IPS-18c (cell line): ENCODE data around the gene MYOF.

Source experiments
- H3K4me3 ChIP-seq: 2 replicates; pipeline ENCODE4 v1.7.0; 2013; ENCODE audit warnings: low read depth, mild to moderate bottlenecking, low read length, moderate library complexity; ENCODE audit not compliant: insufficient read depth
- H3K9me3 ChIP-seq: one replicate; pipeline ENCODE4 v1.6.1; 2013; ENCODE audit warnings: mild to moderate bottlenecking, low read length, moderate library complexity; ENCODE audit not compliant: control insufficient read depth, insufficient read depth

The MYOF gene

GRCh38 chr10:93482145-93482834, at the start of gene MYOF:
MYOF (minus strand) TSS chr10:93482334; CDS start chr10:93482194, 140 bp downstream.
- Histone ChIP-seq H3K9me3 (no peaks in the 10 kb centered on the region), H3K4me3 (peak within 1 kb of the TSS; percentile 52)

DNA sequence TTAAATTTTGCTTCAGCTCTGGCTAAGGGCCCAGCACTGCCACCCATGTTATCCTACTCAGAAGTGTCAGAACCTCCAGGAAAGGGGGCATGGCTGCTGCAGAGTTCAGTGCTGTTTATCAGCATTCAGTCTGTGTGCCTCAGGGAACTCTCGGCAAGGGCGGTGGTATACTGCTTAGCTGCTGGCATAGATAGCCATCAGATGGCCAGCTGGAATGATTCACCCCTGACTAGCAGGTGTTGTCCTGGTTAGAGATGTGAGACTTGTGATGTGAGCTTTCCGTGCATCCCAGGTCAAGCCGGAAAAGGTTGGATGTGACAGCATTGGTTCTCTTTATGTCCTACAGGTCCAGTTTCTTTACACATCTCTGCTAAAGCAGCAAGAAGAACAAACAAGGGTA, 36.4 kb upstream of the MYOF start:
- Histone ChIP-seq H3K9me3 (peaks cover 16% of the 10 kb centered on the region), H3K4me3 (no peak overlapping the region)

GRCh38 chr10:93516006-93516380, 33.9 kb upstream of the MYOF start:
- Histone ChIP-seq H3K4me3 (no peak overlapping the region), H3K9me3 (peaks cover 9% of the 10 kb centered on the region)

DNA sequence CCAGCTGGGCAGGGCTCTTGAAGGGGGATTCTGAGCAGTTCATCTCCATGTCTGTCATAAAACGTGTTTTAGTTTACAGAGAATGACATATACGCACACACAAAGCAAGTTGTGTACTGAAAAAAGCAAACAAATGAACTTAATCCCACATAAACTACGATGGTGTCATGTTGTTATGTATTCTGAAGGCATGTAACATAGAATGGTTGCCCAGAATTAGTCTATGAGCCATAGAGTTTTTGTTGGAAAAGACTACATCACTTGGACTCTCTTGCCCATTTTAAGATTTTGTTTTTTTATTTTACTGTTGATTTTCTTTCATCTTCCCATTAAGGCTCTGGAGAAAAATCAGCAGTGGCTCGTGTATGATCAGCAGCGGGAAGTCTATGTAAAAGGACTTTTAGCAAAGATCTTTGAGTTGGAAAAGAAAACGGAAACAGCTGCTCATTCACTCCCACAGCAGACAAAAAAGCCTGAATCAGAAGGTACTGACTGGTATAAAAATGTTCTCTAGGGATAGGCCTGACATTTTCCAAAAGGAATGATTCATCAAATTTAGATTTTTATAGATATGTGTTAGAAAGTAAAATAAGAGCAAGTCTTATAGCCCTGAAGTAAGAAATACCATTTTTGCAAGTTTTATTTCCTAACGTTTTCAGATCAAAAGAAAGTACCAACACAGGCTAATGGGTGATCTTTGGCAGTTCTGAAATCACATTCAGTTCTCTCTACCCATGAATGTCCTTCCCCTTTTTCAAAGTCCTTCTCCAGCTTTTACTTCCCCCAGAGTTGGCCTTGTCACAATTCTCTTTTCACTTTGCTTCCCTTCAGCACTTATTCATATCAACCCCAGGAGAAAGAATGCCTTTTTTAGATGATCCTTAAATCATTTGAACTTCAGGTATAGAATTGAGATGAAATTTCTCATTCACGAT, 33.2 kb upstream of the MYOF start:
- H3K4me3 ChIP-seq: no peak overlapping the region
- H3K9me3 ChIP-seq: peaks cover 6% of the 10 kb centered on the region

GRCh38 chr10:93514521-93514920, 32.4 kb upstream of the MYOF start:
- Histone ChIP-seq H3K9me3 (peaks cover 4% of the 10 kb centered on the region), H3K4me3 (no peak overlapping the region)

DNA sequence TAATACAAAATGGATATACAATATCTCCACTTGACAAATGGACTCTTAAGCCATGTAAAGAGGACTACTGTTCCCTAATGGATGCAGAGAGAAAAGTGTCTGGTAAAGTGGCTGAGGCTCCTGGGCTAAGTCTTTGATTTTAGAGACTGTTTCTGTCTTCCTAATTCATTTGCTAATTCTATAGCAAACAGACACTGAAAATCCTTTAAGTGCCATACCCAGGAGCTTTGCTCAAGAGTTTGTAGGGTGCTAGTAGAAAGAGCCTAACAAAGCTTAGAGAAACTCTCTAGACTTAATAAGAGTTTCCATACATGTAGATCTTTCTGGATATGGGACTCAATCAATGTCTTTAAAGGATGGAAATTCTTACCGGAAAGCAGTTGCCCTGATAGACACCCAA, 31.0 kb upstream of the MYOF start:
- Histone ChIP-seq H3K4me3 (no peak overlapping the region), H3K9me3 (no peaks in the 10 kb centered on the region)

DNA sequence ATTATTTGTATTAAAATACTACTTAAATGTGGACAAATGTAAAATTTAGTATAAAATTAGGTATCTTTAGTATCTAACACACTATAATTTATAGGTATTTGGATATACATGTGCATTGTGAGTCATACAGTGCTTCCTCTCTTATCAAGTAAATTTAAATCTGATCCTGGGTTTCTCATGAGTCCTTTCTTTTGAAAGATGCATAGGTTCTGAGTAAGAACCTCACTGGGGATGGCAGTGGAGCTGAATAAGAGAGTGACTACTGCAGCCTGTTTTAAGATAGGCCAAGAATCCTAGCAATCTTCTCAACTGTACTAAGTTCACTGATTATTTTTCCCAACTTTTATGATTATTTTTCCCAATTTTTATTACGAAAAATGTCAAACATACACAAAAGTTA, 30.4 kb upstream of the MYOF start:
- no peak overlapping the region for H3K4me3 ChIP-seq
- no peaks in the 10 kb centered on the region for H3K9me3 ChIP-seq

DNA sequence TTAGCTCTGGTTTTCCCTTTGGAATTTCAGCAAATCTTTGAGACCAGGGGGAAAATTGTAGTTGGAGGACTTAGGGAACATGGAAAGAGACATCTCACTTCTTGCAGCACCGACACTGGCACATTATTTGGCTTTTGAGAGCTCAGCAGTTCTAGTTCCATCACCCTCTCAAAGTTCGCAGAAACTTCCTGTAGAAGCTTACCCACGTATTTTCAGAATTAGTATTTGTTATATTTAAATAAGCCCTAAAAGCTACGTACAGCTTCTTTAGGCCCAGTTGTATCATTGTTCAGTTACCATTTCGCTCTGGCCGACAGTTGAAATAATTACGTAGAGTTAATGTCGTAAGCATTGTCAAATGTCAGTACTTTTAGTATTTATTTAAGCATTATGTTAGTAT, 27.7 kb upstream of the MYOF start:
- Histone ChIP-seq H3K4me3 (no peak overlapping the region), H3K9me3 (no peaks in the 10 kb centered on the region)

DNA sequence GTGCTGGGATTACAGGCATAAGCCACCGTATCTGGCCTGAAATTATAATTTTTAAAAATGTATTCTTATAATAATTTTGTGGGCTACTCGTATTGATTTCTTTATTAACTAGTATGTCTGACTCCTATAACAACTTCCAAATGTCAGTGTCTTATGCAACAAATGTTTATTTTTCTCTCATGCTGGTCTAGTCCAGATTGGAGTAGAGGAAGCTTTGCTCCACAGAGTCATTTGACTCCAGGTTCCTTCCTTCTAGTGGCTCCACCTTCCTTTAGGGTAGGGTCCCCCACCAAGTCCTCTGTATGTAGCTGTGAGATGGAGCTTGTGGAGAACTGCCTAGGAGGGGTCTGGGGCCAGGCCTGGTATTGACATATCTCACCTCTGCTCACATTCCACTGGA, 22.9 kb upstream of the MYOF start:
- H3K9me3 ChIP-seq: no peaks in the 10 kb centered on the region
- no peak overlapping the region for H3K4me3 ChIP-seq

GRCh38 chr10:93503075-93503474, 20.9 kb upstream of the MYOF start:
- Histone ChIP-seq H3K9me3 (no peaks in the 10 kb centered on the region), H3K4me3 (no peak overlapping the region)

GRCh38 chr10:93501650-93502049, 19.5 kb upstream of the MYOF start:
- no peaks in the 10 kb centered on the region for H3K9me3 ChIP-seq
- H3K4me3 ChIP-seq: no peak overlapping the region

DNA sequence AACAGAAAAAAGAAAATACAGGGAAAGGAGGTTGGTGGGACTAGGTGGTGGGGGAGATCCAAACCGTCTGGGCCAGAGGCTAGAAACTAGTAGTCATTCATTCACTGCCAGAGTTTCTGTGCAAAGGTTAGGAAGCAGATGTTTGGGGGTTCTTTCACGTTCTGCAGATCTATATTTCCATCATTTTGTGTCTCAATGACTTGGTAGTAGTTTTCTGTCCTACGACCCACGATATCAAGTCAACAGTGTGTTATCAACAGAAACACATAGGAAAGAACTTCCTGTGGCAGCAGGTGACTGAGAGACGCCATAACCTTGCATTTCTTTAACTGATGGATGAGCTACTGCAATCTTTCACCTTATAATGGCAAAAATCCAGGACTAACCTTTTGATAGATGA, 16.0 kb upstream of the MYOF start:
- Histone ChIP-seq H3K4me3 (no peak overlapping the region), H3K9me3 (no peaks in the 10 kb centered on the region)

DNA sequence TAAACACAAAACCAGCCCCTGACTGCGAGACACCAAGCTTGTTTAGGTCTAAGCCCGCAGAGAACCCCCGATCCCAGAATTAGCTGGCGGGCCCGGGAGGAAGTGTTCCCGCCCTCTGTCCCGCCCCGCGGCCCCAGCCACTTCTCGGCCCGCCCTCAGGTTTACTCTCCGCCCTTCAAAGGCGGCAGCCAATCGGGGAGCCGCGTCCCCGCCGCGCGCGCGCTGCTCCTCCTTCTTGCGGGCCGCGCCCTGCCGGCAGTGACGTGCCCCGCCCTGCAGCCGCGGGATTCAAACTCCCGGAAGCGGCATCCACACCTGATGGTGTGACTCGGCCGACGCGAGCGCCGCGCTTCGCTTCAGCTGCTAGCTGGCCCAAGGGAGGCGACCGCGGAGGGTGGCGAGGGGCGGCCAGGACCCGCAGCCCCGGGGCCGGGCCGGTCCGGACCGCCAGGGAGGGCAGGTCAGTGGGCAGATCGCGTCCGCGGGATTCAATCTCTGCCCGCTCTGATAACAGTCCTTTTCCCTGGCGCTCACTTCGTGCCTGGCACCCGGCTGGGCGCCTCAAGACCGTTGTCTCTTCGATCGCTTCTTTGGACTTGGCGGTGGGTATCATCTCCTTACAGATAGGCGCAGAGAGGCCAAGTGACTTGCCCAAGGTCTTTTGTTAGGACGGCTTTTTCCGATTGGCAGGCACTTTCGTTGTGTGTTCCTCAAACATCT, 14.3 kb upstream of the MYOF start, which contains the start of gene CEP55:
TSS of gene CEP55 (plus strand) at position 291 of the 720 bp plus-strand sequence. CDS start 3,440 bp downstream, outside the sequence.
- Histone ChIP-seq H3K9me3 (no peaks in the 10 kb centered on the region), H3K4me3 (peak within 1 kb of the TSS; percentile 91)

GRCh38 chr10:93495654-93496321, 13.7 kb upstream of the MYOF start:
- peak overlapping the region; percentile 91 for H3K4me3 ChIP-seq

GRCh38 chr10:93494494-93494893, 12.4 kb upstream of the MYOF start:
- Histone ChIP-seq H3K4me3 (no peak overlapping the region), H3K9me3 (no peaks in the 10 kb centered on the region)

More at GRCh38 chr10:93495654-93496321, 13.7 kb upstream of the MYOF start:
- no peaks in the 10 kb centered on the region for H3K9me3 ChIP-seq

- H3K9me3 ChIP-seq: no peaks in the 10 kb centered on the region
- no peak overlapping the region for H3K4me3 ChIP-seq
Observed at GRCh38 chr10:93493162-93493561, 11.0 kb upstream of the MYOF start.

- no peaks in the 10 kb centered on the region for H3K9me3 ChIP-seq
Observed at GRCh38 chr10:93491602-93492121, 9.5 kb upstream of the MYOF start.

More at GRCh38 chr10:93491602-93492121, 9.5 kb upstream of the MYOF start:
- H3K4me3 ChIP-seq: no peak overlapping the region
